Measurements from ENCODE around the gene IL17B. TPM values are rescaled to one million over a fixed set of nuclear protein-coding genes. Genes with fewer than 3 reads are reported as not detected.

IL17B gene
- total RNA-seq, 1 donor from 2014 or later, result not detected

DNA sequence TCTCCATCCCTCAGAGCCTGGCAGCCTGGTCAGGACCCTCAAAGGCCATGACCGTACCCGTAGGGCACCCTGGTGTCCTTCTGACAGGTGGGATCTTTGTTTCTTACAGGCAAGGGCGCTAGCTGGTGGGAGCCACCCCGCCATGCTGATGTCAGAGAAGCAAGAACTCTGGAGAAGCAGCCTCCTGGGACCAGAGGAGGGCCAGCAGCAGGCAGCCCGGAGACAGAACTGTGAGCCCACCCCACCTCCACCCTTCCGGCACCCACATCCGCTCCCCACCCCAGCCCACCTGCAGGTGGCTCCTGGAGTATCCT lies 42.2 kb upstream of the IL17B start:
- no peaks in the 10 kb centered on the region for H3K9me3 Mint-ChIP-seq
- DNase-seq (ENCODE audit: low read depth, low spot score), result no peak
- no peaks in the 10 kb centered on the region for H3K36me3 Mint-ChIP-seq (ENCODE audit: low read depth)
- H3K27me3 Mint-ChIP-seq (ENCODE audit: low read depth), result no peaks in the 10 kb centered on the region
- H3K4me3 Mint-ChIP-seq, result no peak overlapping the region
- peaks cover 56% of the 10 kb centered on the region for H3K4me1 Mint-ChIP-seq
- H3K27ac Mint-ChIP-seq (ENCODE audit: unreplicated experiment), result no peak overlapping the region
- no peak for TF ChIP-seq CTCF (conservative IDR thresholded peaks at IDR 0.05)

DNA sequence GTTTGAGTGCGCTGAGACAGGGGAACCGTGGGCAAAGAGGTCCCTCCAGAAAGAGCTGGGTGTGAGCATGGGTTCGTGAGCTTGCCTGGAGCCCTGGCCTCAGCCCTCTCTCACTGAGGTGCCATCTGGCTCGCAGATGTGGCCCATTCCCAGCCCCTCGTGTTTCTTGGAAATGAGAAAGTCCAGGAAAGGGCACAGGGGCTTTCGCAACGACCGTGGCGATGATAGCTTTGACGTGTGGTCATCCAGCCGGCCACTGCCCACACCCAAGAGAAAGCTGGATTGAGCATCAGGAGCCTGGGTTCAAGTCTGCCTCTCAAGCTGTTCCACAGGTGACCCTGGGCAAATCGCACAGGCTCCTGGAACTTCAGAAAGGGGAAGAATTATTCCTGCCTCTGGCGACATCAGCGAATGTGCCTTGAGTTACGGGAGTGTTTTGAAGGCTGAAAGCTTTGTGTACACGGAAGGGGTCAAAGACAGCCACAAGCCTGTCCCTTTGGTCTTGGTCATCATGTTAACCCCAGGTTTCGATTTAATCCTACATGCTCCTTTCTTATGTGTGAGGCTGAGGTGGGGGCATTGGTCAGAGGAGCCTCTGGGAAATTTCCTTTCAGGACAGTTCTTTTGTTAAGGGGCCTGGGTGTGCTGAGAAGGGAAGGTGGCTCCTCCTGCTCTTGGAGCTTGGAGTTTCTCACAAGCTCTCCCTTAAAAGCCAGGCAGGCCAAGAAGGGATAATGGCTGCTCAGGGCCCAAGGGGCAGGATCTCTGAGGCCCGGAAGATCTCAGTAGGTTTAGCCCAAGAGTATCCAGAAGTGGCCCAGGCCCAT lies 41.7 kb upstream of the IL17B start:
- Mint-ChIP-seq H3K4me1 (peaks cover 56% of the 10 kb centered on the region), H3K36me3 (ENCODE audit: low read depth) (no peaks in the 10 kb centered on the region), H3K9me3 (no peaks in the 10 kb centered on the region), H3K27ac (ENCODE audit: unreplicated experiment) (peak overlapping the region; percentile 43), H3K4me3 (no peak overlapping the region), H3K27me3 (ENCODE audit: low read depth) (no peaks in the 10 kb centered on the region)
- no peak for TF ChIP-seq CTCF (conservative IDR thresholded peaks at IDR 0.05)
- no peak for DNase-seq (ENCODE audit: low read depth, low spot score)

DNA sequence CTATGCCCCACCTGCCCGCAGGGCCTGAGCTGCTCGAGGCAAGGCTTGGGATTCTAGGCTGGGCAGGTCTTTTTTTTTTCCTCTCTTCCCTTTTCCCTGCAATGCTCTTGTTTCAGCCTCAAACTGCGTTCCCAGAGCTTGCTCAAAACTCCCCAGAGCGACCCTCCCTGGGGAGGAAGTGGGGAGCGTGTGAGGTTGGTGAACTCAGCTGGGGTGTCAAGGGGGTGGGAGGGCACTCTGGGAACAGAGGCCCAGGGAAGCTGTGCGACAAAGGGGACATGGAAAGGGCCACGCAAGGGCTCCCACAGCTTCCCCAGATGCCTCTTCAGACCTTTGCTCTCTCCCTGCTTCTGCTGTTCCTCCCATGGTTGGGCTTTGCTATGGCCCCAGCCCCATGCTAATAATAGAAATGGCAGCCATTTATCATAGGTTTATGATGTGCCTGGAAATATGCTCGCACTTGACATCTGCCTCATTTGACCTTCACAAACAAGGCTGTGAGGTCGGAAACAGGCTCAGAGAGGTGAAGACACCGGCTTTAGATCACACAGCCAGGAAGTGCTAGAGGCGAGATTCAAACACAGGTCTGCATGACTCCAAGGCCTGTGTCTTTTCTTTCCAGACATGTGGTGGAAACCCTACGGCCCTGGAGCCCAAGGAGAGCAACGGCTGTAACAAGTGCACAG lies 40.9 kb upstream of the IL17B start:
- Mint-ChIP-seq H3K9me3 (no peaks in the 10 kb centered on the region), H3K4me1 (peaks cover 55% of the 10 kb centered on the region), H3K4me3 (no peak overlapping the region), H3K36me3 (ENCODE audit: low read depth) (no peaks in the 10 kb centered on the region), H3K27me3 (ENCODE audit: low read depth) (no peaks in the 10 kb centered on the region), H3K27ac (ENCODE audit: unreplicated experiment) (peak overlapping the region; percentile 27)
- TF ChIP-seq CTCF (conservative IDR thresholded peaks at IDR 0.05), result no peak
- DNase-seq (ENCODE audit: low read depth, low spot score), result no peak

DNA sequence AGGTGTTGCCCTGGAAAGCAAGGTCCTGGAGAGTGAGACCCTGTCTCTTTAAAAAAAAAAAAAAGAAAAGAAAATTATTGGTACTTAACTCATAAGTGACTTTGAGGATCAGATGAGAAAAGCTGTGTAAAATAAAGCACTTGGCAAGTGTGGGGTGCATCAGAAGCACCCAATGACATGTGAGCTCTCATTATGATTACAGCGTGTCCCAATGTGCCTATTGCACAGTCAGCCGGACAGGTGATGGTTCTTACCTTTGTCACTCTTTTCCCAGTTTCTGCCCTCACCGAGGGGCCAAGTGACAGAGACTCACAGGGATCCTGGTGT lies 40.4 kb upstream of the IL17B start:
- Mint-ChIP-seq H3K9me3 (no peaks in the 10 kb centered on the region), H3K4me1 (peaks cover 50% of the 10 kb centered on the region), H3K4me3 (no peak overlapping the region), H3K36me3 (ENCODE audit: low read depth) (no peaks in the 10 kb centered on the region), H3K27ac (ENCODE audit: unreplicated experiment) (no peak overlapping the region), H3K27me3 (ENCODE audit: low read depth) (no peaks in the 10 kb centered on the region)
- no peak for TF ChIP-seq CTCF (conservative IDR thresholded peaks at IDR 0.05)
- no peak for DNase-seq (ENCODE audit: low read depth, low spot score)

GRCh38 chr5:149418910-149419531 lies 39.9 kb upstream of the IL17B start:
- no peak overlapping the region for H3K4me3 Mint-ChIP-seq
- DNase-seq (ENCODE audit: low read depth, low spot score), result no peak
- TF ChIP-seq CTCF (conservative IDR thresholded peaks at IDR 0.05), result no peak
- H3K9me3 Mint-ChIP-seq, result no peaks in the 10 kb centered on the region
- no peaks in the 10 kb centered on the region for H3K27me3 Mint-ChIP-seq (ENCODE audit: low read depth)
- H3K4me1 Mint-ChIP-seq, result peaks cover 49% of the 10 kb centered on the region
- H3K27ac Mint-ChIP-seq (ENCODE audit: unreplicated experiment), result no peak overlapping the region
- no peaks in the 10 kb centered on the region for H3K36me3 Mint-ChIP-seq (ENCODE audit: low read depth)

Measured in neural crest cell (in vitro differentiated cells).